Tibial nerve (tissue), 4 donors: Measurements from ENCODE around the gene TMEM135.

ENCODE experiments used
- EP300 ChIP-seq, 2 donors: sonication (generic); formaldehyde crosslinking; IDR thresholded peaks; one replicate each; pipeline ENCODE4 v1.6.1; 2017; ENCODE audit warnings: antibody characterized with exemption in 2 of 2, mild to moderate bottlenecking in 1 of 2
- POLR2A ChIP-seq, 2 donors: fragments of 450-650 bp; IDR thresholded peaks; one replicate each; pipeline ENCODE4 v1.6.1; 2017; ENCODE audit warnings: antibody characterized with exemption in 2 of 2, mild to moderate bottlenecking in 2 of 2, moderate library complexity in 2 of 2
- TF ChIP-seq, protein P1 (sequence below), 5 experiments: fragments of 200-600 bp in 3 of 5; fragments of 450-650 bp in 2 of 5; sonication (generic) in 3 of 5; IDR thresholded peaks; one replicate each; pipeline ENCODE4 v1.5.1; 2016 to 2019; ENCODE audit warnings: antibody characterized with exemption in 5 of 5, mild to moderate bottlenecking in 3 of 5, moderate library complexity in 2 of 5

DNA sequence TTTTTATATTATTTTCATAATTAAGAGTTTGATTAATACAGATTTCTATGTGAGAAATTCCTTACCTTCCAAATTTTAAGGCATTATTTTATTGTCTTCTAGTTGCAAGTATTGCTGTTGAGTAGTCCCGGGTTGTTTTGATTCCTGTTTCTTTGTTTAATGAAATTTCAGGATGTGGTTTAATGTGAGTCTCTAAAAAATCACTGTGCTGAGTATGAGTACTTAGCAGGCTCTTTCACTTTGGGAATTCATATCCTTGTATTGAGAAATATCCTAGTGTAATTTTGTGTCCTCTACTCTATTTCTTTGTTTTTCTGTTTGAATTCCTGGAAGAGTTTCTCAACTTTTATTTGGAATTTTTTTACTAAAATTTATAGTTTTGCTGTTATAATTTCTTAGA is 113.2 kb downstream of the TMEM135 start:
- TF ChIP-seq POLR2A (IDR thresholded peaks at IDR 0.05) = no peak
- TF ChIP-seq, protein P1, sequence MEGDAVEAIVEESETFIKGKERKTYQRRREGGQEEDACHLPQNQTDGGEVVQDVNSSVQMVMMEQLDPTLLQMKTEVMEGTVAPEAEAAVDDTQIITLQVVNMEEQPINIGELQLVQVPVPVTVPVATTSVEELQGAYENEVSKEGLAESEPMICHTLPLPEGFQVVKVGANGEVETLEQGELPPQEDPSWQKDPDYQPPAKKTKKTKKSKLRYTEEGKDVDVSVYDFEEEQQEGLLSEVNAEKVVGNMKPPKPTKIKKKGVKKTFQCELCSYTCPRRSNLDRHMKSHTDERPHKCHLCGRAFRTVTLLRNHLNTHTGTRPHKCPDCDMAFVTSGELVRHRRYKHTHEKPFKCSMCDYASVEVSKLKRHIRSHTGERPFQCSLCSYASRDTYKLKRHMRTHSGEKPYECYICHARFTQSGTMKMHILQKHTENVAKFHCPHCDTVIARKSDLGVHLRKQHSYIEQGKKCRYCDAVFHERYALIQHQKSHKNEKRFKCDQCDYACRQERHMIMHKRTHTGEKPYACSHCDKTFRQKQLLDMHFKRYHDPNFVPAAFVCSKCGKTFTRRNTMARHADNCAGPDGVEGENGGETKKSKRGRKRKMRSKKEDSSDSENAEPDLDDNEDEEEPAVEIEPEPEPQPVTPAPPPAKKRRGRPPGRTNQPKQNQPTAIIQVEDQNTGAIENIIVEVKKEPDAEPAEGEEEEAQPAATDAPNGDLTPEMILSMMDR (IDR thresholded peaks at IDR 0.05) = no peak
- TF ChIP-seq EP300 (IDR thresholded peaks at IDR 0.05) = no peak
